HEK293 (cell line): ENCODE results near the gene RBCK1.
"Not testable (repeated sequence)": the region's sequence is repeated elsewhere in the genome, so short reads cannot be mapped to it uniquely, and the experiment has no call there.

Experiments used
- CTCF ChIP-seq: fragments of 450-650 bp; formaldehyde crosslinking; IDR thresholded peaks from 2 replicates; pipeline ENCODE4 v1.5.1; 2016; ENCODE audit warnings: missing biosample characterization, missing genetic modification characterization
- ZBTB10 ChIP-seq: fragments of 450-650 bp; formaldehyde crosslinking; IDR thresholded peaks from 2 replicates; pipeline ENCODE4 v1.5.1; 2016; ENCODE audit warnings: missing biosample characterization, missing genetic modification characterization
- ZNF140 ChIP-seq: fragments of 450-650 bp; formaldehyde crosslinking; IDR thresholded peaks from 2 replicates; pipeline ENCODE4 v1.5.1; 2016; ENCODE audit warnings: missing biosample characterization, missing genetic modification characterization
- ZNF311 ChIP-seq: fragments of 450-650 bp; formaldehyde crosslinking; IDR thresholded peaks from 2 replicates; pipeline ENCODE4 v1.5.1; 2017; ENCODE audit warnings: missing biosample characterization, missing genetic modification characterization, borderline replicate concordance
- ZNF341 ChIP-seq: fragments of 450-650 bp; formaldehyde crosslinking; IDR thresholded peaks from 2 replicates; pipeline ENCODE4; 2016; ENCODE audit warnings: low read depth, missing biosample characterization, missing genetic modification characterization
- ZNF398 ChIP-seq: fragments of 450-650 bp; formaldehyde crosslinking; IDR thresholded peaks from 2 replicates; pipeline ENCODE4 v1.5.1; 2017; ENCODE audit warnings: missing biosample characterization, missing genetic modification characterization
- ZNF514 ChIP-seq: fragments of 450-650 bp; formaldehyde crosslinking; IDR thresholded peaks from 2 replicates; pipeline ENCODE4 v1.5.1; 2016; ENCODE audit warnings: missing biosample characterization, missing genetic modification characterization
- ZNF549 ChIP-seq: fragments of 450-650 bp; IDR thresholded peaks from 2 replicates; pipeline ENCODE4 v1.5.1; 2018; ENCODE audit warnings: missing biosample characterization, missing genetic modification characterization, mild to moderate bottlenecking, inconsistent platforms, moderate library complexity
- ZNF792 ChIP-seq: fragments of 450-650 bp; formaldehyde crosslinking; IDR thresholded peaks from 2 replicates; pipeline ENCODE4 v1.5.1; 2016; ENCODE audit warnings: missing biosample characterization, missing genetic modification characterization

DNA sequence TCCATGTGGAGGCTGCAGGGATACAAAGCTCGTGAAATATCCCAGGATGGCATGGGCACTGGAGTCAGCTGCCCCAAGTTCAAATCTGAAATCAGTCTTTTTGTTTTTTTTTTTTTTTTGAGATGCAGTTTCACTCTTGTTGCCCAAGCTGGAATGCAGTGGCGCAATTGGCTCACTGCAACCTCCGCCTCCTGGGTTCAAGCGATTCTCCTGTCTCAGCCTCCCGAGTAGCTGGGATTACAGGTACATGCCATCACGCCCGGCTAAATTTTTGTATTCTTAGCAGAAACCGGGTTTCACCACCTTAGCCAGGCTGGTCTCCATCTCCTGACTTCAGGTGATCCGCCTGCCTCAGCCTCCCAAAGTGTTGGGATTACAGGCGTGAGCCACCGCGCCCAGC, 30.5 kb upstream of the RBCK1 start:
- TF ChIP-seq ZNF311 (tag by site-specific recombination); CTCF (tag by site-specific recombination); ZNF514 (tag by site-specific recombination); ZBTB10 (tag by site-specific recombination); ZNF792 (tag by site-specific recombination); ZNF341 (tag by site-specific recombination); ZNF140; ZNF549; ZNF398 (tag by site-specific recombination): not testable (repeated sequence)
